Measurements from ENCODE around the gene FSHR.

DNA sequence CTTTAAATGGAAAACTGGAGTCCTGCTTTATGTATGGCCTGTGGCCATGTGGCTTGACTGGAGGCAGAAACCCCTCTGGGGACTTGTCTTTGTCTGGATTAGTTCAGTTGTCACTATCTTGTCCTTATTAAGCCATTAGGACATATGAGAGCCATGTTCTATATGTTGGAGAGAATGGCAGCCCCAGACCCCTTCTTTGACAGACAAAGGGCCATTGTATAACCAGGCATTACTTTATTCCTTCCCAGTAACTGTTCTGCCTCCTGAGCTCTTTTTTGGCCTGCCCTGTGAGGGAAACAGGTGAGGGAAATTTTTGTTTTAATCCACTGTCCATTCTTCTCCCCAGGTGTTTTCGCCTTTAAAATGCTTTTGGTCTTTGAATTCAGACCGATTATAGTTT is 43.3 kb downstream of the FSHR start:
- TF ChIP-seq CTCF (conservative IDR thresholded peaks at IDR 0.05) (no peak), ZFX (IDR thresholded peaks at IDR 0.05) (no peak)
